GM18507 (cell line): ENCODE data around the gene RXRA.
"Not testable (repeated sequence)": the region's sequence is repeated elsewhere in the genome, so short reads cannot be mapped to it uniquely, and the experiment has no call there.

Source experiments
- DNase-seq: peaks from one replicate; pipeline ENCODE4 v3.0.0; 2011; ENCODE audit warnings: low read depth; ENCODE audit not compliant: insufficient read length; ENCODE audit errors: extremely low spot score
- FAIRE-seq: peaks from 2 replicates; lab custom pipeline; 2011; peaks lifted over from hg19 to GRCh38; lab: Jason Lieb, UNC

Gene RXRA

GRCh38 chr9:134306636-134307600 is 19.3 kb upstream of the RXRA start:
- FAIRE-seq (no peak), DNase-seq (no peak)

- FAIRE-seq, result no peak
- DNase-seq, result no peak
These were observed 18.3 kb upstream of the RXRA start for GRCh38 chr9:134307674-134308638.

- not testable (repeated sequence) for DNase-seq, FAIRE-seq
These were observed 17.5 kb upstream of the RXRA start for GRCh38 chr9:134308639-134309220.

GRCh38 chr9:134313470-134313869 is 12.8 kb upstream of the RXRA start:
- no peak for FAIRE-seq
- DNase-seq, result no peak

GRCh38 chr9:134314039-134314949 is 12.0 kb upstream of the RXRA start:
- FAIRE-seq (no peak), DNase-seq (no peak)

- no peak for DNase-seq
- no peak for FAIRE-seq
These were observed 11.1 kb upstream of the RXRA start for GRCh38 chr9:134314950-134315715.

- DNase-seq (no peak), FAIRE-seq (no peak)
These were observed 10.4 kb upstream of the RXRA start for GRCh38 chr9:134315716-134316448.

GRCh38 chr9:134316449-134317160 is 9.7 kb upstream of the RXRA start:
- FAIRE-seq, result no peak
- no peak for DNase-seq

GRCh38 chr9:134317400-134317789 is 8.9 kb upstream of the RXRA start:
- DNase-seq (no peak), FAIRE-seq (no peak)

- DNase-seq (no peak), FAIRE-seq (no peak)
These were observed 8.4 kb upstream of the RXRA start for GRCh38 chr9:134317790-134318414.

GRCh38 chr9:134318481-134318891 is 7.8 kb upstream of the RXRA start:
- DNase-seq (no peak), FAIRE-seq (no peak)

GRCh38 chr9:134318941-134319305 is 7.3 kb upstream of the RXRA start:
- FAIRE-seq (no peak), DNase-seq (no peak)

GRCh38 chr9:134319306-134320125 is 6.7 kb upstream of the RXRA start:
- FAIRE-seq, result no peak
- DNase-seq, result no peak

- FAIRE-seq, result no peak
- DNase-seq, result no peak
These were observed 6.0 kb upstream of the RXRA start for GRCh38 chr9:134320126-134320867.

GRCh38 chr9:134320868-134321471 is 5.3 kb upstream of the RXRA start:
- no peak for DNase-seq
- FAIRE-seq, result no peak
